CD8-positive, alpha-beta memory T cell (primary cell): ENCODE data around the gene CHTF18. TPM values are rescaled to one million over a fixed set of nuclear protein-coding genes. Genes with fewer than 3 reads are reported as not detected.
"Not testable (repeated sequence)": the region's sequence is repeated elsewhere in the genome, so short reads cannot be mapped to it uniquely, and the experiment has no call there.

Experiments used
- CTCF ChIA-PET: fragments of 350-600 bp; sonication (Branson Sonifier 250); formaldehyde crosslinking; loops from one replicate; lab custom pipeline; 2021; ENCODE audit warnings: antibody characterized with exemption; lab: Charles Lee
- POLR2A ChIA-PET: fragments of 350-600 bp; sonication (Branson Sonifier 250); formaldehyde crosslinking; loops from one replicate; lab custom pipeline; 2021; ENCODE audit warnings: antibody characterized with exemption; lab: Charles Lee
- DNase-seq, 5 donors: peaks; one replicate each; pipeline versions ENCODE4 v3.0.0 to v3.0.0-alpha.2; 2020 to 2022; ENCODE audit warnings: mixed read lengths in 1 of 5
- H3K27ac ChIP-seq: one replicate; pipeline ENCODE4 v1.7.0; 2013; ENCODE audit warnings: low read depth, mild to moderate bottlenecking, low read length, moderate library complexity
- H3K27me3 ChIP-seq: 2 replicates; pipeline ENCODE4 v1.7.0; 2013; ENCODE audit warnings: low read length, mild to moderate bottlenecking; ENCODE audit not compliant: insufficient read depth, poor library complexity, severe bottlenecking
- H3K36me3 ChIP-seq: 2 replicates; pipeline ENCODE4 v1.7.0; 2013; ENCODE audit warnings: mild to moderate bottlenecking, low read length, moderate library complexity; ENCODE audit not compliant: insufficient read depth
- H3K4me1 ChIP-seq: 2 replicates; pipeline ENCODE4 v1.7.0; 2013; ENCODE audit warnings: mild to moderate bottlenecking, low read length, moderate library complexity; ENCODE audit not compliant: insufficient read depth
- H3K4me3 ChIP-seq: 2 replicates; pipeline ENCODE4 v1.7.0; 2013; ENCODE audit warnings: mild to moderate bottlenecking, low read length
- H3K9me3 ChIP-seq: 2 replicates; pipeline ENCODE4 v1.7.0; 2013; ENCODE audit warnings: mild to moderate bottlenecking, low read length
- H3K27ac Mint-ChIP-seq, 8 donors: one replicate each; pipeline ENCODE4 v1.8.0; 2020 to 2021; ENCODE audit warnings: mixed read lengths in 8 of 8, mild to moderate bottlenecking in 6 of 8, inconsistent platforms in 3 of 8, moderate library complexity in 3 of 8
- H3K27me3 Mint-ChIP-seq, 2 donors: one replicate each; pipeline ENCODE4 v1.8.0; 2020 to 2021; ENCODE audit warnings: mixed read lengths in 2 of 2, mild to moderate bottlenecking in 1 of 2, moderate library complexity in 1 of 2
- H3K36me3 Mint-ChIP-seq, 3 donors: one replicate each; pipeline ENCODE4 v1.8.0; 2020 to 2021; ENCODE audit warnings: mixed read lengths in 3 of 3, inconsistent platforms in 1 of 3, mild to moderate bottlenecking in 1 of 3
- H3K4me1 Mint-ChIP-seq, 3 donors: one replicate each; pipeline ENCODE4 v1.8.0; 2020 to 2021; ENCODE audit warnings: mixed read lengths in 3 of 3, inconsistent platforms in 1 of 3, mild to moderate bottlenecking in 1 of 3
- H3K4me3 Mint-ChIP-seq, 7 donors: one replicate each; pipeline ENCODE4 v1.8.0; 2020 to 2021; ENCODE audit warnings: mixed read lengths in 7 of 7, mild to moderate bottlenecking in 6 of 7, moderate library complexity in 4 of 7, inconsistent platforms in 2 of 7
- H3K9me3 Mint-ChIP-seq, 5 donors: one replicate each; pipeline ENCODE4 v1.8.0; 2020 to 2022; ENCODE audit warnings: mixed read lengths in 5 of 5, mild to moderate bottlenecking in 3 of 5, moderate library complexity in 2 of 5, inconsistent platforms in 1 of 5
- polyA plus RNA-seq: library from polyadenylated mRNA; unstranded; fragments of 300-500 nt; fragmentation: Illumina TruSeq; gene quantifications from one replicate; pipeline ENCODE4 v1.2.3, GENCODE V29; 2021
- total RNA-seq, 2 experiments: library from RNA; stranded (reverse); gene quantifications; one replicate each; pipeline ENCODE4 v1.2.3, GENCODE V29; 2021

The CHTF18 gene
- total and polyA plus RNA-seq, 3 experiments from 2014 or later = 3.7 to 122 (median 121) TPM

GRCh38 chr16:752007-752312 is 36.5 kb upstream of the CHTF18 start:
- DNase-seq = no peak
- Histone ChIP-seq H3K9me3 (no peaks in the 10 kb centered on the region), H3K27me3 (no peaks in the 10 kb centered on the region), H3K4me3 (no peak overlapping the region), H3K4me1 (no peaks in the 10 kb centered on the region), H3K27ac (no peak overlapping the region), H3K36me3 (no peaks in the 10 kb centered on the region)
- H3K36me3 Mint-ChIP-seq = no peaks in the 10 kb centered on the region
- peaks cover 0 to 3% (median 2%) of the 10 kb centered on the region in 3 donors for H3K4me1 Mint-ChIP-seq
- CTCF ChIA-PET = interaction anchor here (1.3 to 1.8 kb wide), 2 partner anchors 25 to 34 kb away, joined by 3 to 5 read pairs; no protein-coding TSS in a partner anchor
- POLR2A ChIA-PET = interaction anchor here (0.6 kb wide), 1 partner anchor 1130 kb away, joined by 3 read pairs; no protein-coding TSS in a partner anchor
- H3K27me3 Mint-ChIP-seq = peaks cover 0 to 4% of the 10 kb centered on the region in 2 donors
- no peak overlapping the region for H3K27ac Mint-ChIP-seq
- H3K9me3 Mint-ChIP-seq = peaks cover 0 to 3% (median 0%) of the 10 kb centered on the region in 5 donors
- H3K4me3 Mint-ChIP-seq = no peak overlapping the region

DNA sequence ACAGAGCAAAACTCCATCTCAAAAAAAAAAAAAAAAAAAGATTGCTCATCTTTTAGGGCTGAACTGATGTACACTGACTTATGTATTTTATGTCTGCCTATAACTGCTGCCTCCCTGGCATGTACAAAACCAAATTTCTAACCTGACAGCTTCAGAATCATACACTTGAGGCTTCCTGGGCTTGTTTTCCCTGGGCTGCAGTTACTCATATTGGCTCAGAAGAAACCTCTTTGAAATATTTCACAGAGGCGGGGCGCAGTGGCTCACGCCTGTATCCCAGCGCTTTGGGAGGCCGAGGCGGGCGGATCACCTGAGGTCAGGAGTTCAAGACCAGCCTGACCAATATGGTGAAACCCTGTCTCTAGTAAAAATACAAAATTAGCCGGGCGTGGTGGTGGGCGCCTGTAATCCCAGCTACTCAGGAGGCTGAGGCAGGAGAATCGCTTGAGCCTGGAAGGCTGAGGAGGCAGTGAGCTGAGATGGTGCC is 34.3 kb upstream of the CHTF18 start:
- H3K4me1 Mint-ChIP-seq, H3K9me3 Mint-ChIP-seq, H3K27ac Mint-ChIP-seq, CTCF ChIA-PET, H3K36me3 ChIP-seq, H3K36me3 Mint-ChIP-seq, H3K9me3 ChIP-seq, H3K4me3 ChIP-seq, H3K27ac ChIP-seq, POLR2A ChIA-PET, DNase-seq, H3K27me3 Mint-ChIP-seq, H3K27me3 ChIP-seq, H3K4me3 Mint-ChIP-seq, H3K4me1 ChIP-seq: not testable (repeated sequence)

- H3K27me3 ChIP-seq = no peaks in the 10 kb centered on the region
- H3K4me1 ChIP-seq = no peaks in the 10 kb centered on the region
- H3K4me3 Mint-ChIP-seq = no peak overlapping the region
- H3K9me3 ChIP-seq = no peaks in the 10 kb centered on the region
- H3K4me3 ChIP-seq = no peak overlapping the region
- no peak for DNase-seq
- peaks cover 0 to 3% (median 0%) of the 10 kb centered on the region in 5 donors for H3K9me3 Mint-ChIP-seq
- H3K4me1 Mint-ChIP-seq = peaks cover 0 to 3% (median 2%) of the 10 kb centered on the region in 3 donors
- peaks cover 6 to 7% of the 10 kb centered on the region in 2 donors for H3K27me3 Mint-ChIP-seq
- no peak overlapping the region for H3K27ac ChIP-seq
- no peak overlapping the region for H3K27ac Mint-ChIP-seq
- peaks cover 0 to 2% (median 0%) of the 10 kb centered on the region in 3 donors for H3K36me3 Mint-ChIP-seq
- no peaks in the 10 kb centered on the region for H3K36me3 ChIP-seq
- POLR2A ChIA-PET = no interaction called here
- CTCF ChIA-PET = no interaction called here
These were observed 33.8 kb upstream of the CHTF18 start for GRCh38 chr16:754656-755055.

DNA sequence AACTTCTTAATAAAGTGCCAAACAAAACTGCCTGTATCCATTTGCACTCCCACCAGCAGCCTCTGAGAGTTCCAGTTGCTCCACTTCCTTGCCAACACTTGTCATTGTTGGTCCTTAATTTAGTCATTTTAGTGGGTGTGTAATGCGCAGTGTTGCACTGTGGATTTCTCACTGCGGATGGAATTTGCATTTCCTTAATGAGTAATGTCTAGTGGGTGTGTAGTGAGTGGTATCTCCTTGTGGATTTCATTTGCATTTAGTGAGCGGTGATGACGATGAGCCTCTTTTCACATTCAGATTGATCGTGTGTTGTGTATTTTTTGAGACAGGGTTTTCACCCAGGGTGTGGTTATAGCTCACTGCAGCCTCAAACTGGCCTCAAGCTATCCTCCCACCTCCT is 32.0 kb upstream of the CHTF18 start:
- Histone ChIP-seq H3K27me3 (no peaks in the 10 kb centered on the region), H3K4me3 (no peak overlapping the region), H3K4me1 (no peaks in the 10 kb centered on the region), H3K27ac (no peak overlapping the region), H3K9me3 (no peaks in the 10 kb centered on the region), H3K36me3 (no peaks in the 10 kb centered on the region)
- Mint-ChIP-seq H3K27me3 (peaks cover 6 to 7% of the 10 kb centered on the region in 2 donors), H3K36me3 (peaks cover 0 to 2% (median 0%) of the 10 kb centered on the region in 3 donors), H3K27ac (no peak overlapping the region), H3K4me3 (no peak overlapping the region), H3K9me3 (peaks cover 0 to 3% (median 0%) of the 10 kb centered on the region in 5 donors), H3K4me1 (peaks cover 0 to 3% (median 2%) of the 10 kb centered on the region in 3 donors)
- POLR2A ChIA-PET = no interaction called here
- CTCF ChIA-PET = interaction anchor here (1.0 kb wide), 1 partner anchor 15 kb away, joined by 3 read pairs; the partner anchor contains the start of gene CIAO3
- DNase-seq = no peak

- ChIA-PET CTCF (no interaction called here), POLR2A (no interaction called here)
- Mint-ChIP-seq H3K9me3 (peaks cover 0 to 3% (median 0%) of the 10 kb centered on the region in 5 donors), H3K4me1 (peaks cover 0 to 3% (median 2%) of the 10 kb centered on the region in 3 donors), H3K36me3 (peaks cover 0 to 2% (median 0%) of the 10 kb centered on the region in 3 donors), H3K27me3 (peaks cover 4 to 6% of the 10 kb centered on the region in 2 donors), H3K27ac (no peak overlapping the region), H3K4me3 (no peak overlapping the region)
- Histone ChIP-seq H3K9me3 (no peaks in the 10 kb centered on the region), H3K4me1 (no peaks in the 10 kb centered on the region), H3K27ac (no peak overlapping the region), H3K27me3 (no peaks in the 10 kb centered on the region), H3K36me3 (no peaks in the 10 kb centered on the region), H3K4me3 (no peak overlapping the region)
- no peak for DNase-seq
These were observed 29.1 kb upstream of the CHTF18 start for GRCh38 chr16:759110-759910.

- H3K36me3 ChIP-seq = no peaks in the 10 kb centered on the region
- H3K4me1 ChIP-seq = no peaks in the 10 kb centered on the region
- peaks cover 0 to 3% (median 0%) of the 10 kb centered on the region in 5 donors for H3K9me3 Mint-ChIP-seq
- POLR2A ChIA-PET = interaction anchor here (0.5 kb wide), 1 partner anchor 24 kb away, joined by 3 read pairs; no protein-coding TSS in a partner anchor
- H3K9me3 ChIP-seq = no peaks in the 10 kb centered on the region
- H3K4me3 Mint-ChIP-seq = no peak overlapping the region
- no peak overlapping the region for H3K4me3 ChIP-seq
- H3K27me3 Mint-ChIP-seq = peaks cover 4 to 6% of the 10 kb centered on the region in 2 donors
- H3K4me1 Mint-ChIP-seq = no peaks in the 10 kb centered on the region
- no peak for DNase-seq
- peaks cover 0 to 2% (median 0%) of the 10 kb centered on the region in 3 donors for H3K36me3 Mint-ChIP-seq
- no peak overlapping the region for H3K27ac Mint-ChIP-seq
- no peak overlapping the region for H3K27ac ChIP-seq
- H3K27me3 ChIP-seq = no peaks in the 10 kb centered on the region
- CTCF ChIA-PET = no interaction called here
These were observed 28.4 kb upstream of the CHTF18 start for GRCh38 chr16:760065-760464.

DNA sequence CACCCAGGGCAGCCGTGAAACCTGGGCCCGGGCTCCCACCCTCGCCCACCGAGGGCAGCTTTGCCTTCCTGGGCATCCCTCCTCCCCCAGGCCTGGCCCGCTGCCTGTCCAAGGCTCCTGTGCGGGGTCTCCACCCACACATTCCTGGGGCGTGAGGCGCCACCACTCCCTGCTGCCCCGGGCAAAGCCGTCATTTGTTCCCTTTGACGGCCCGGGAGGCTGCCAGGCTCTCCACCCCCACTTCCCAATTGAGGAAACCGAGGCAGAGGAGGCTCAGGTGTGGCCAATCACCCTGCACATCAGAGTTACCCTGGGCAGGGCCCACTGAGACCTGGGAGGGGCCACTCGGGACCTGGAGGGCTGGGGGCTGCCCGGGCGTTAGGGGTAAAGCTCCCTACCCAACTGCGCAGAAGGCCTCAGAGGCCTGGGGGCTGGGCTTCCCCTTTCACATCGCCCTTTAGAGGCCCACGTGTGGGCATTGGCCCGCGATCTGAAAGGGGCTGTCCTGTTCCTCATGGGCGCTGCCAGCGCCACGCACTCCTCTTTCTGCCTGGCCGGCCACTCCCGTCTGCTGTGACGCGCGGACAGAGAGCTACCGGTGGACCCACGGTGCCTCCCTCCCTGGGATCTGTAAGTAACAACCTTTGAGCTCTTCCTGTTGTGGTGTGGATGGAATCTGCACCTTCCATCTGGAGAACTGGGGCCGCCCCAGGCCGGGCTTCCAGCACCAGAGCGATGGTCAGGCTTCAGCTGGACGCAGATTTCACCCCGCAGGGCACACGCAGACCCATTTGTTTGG is 27.7 kb upstream of the CHTF18 start, which contains the start of gene MSLN:
Gene MSLN, plus strand, starts transcription at position 190 of the 799 bp plus-strand sequence. CDS start 1,947 bp downstream, outside the sequence.
- Histone ChIP-seq H3K4me3 (no peak within 1 kb of the TSS), H3K27me3 (no peaks in the 10 kb centered on the region), H3K9me3 (no peaks in the 10 kb centered on the region), H3K4me1 (no peaks in the 10 kb centered on the region), H3K27ac (no peak within 1 kb of the TSS), H3K36me3 (no peaks in the 10 kb centered on the region)
- ChIA-PET CTCF (no interaction called here), POLR2A (interaction anchor here (0.5 kb wide), 1 partner anchor 25 kb away, joined by 3 read pairs; no protein-coding TSS in a partner anchor)
- Mint-ChIP-seq H3K9me3 (peaks cover 0 to 3% (median 0%) of the 10 kb centered on the region in 5 donors), H3K4me1 (no peaks in the 10 kb centered on the region), H3K27ac (no peak within 1 kb of the TSS), H3K27me3 (peaks cover 4 to 6% of the 10 kb centered on the region in 2 donors), H3K4me3 (no peak within 1 kb of the TSS), H3K36me3 (peaks cover 0 to 2% (median 0%) of the 10 kb centered on the region in 3 donors)
- no peak for DNase-seq
